ENCODE results near the gene KRTAP5-4. TPM values are rescaled to one million over a fixed set of nuclear protein-coding genes. Genes with fewer than 3 reads are reported as not detected.
"Not testable (repeated sequence)": the region's sequence is repeated elsewhere in the genome, so short reads cannot be mapped to it uniquely, and the experiment has no call there.

The KRTAP5-4 gene
- total RNA-seq, 4 donors from 2014 or later: not detected

DNA sequence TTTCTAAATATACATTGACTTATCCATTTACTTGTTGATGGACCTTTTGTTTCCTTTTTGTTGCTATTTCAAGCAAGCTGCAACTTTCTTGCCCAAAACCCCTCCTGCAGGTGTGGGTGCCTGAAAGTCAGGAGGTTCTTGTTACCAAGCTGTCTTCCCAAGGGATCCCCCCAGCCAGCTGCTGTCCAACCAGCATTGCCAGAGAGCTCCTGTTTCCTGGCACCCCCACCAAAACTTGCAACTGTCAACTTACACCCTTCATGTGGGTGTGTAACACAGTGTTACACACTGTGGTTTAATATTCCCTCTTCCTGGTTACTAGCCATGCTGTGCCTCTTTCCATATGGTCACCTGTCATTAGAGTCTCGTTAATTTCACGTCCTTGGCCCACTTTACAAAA is 35.2 kb downstream of the KRTAP5-4 start:
- H3K4me3 ChIP-seq: no peak overlapping the region
- WGBS, 2 donors: 59 to 61% methylated on average over 2 of the region's 2 CpGs
- no peak for DNase-seq
- H3K27ac ChIP-seq: no peak overlapping the region
- intact Hi-C loops (cut with DNase I): no loop called here
- H3K27me3 ChIP-seq: peaks cover 0 to 60% (median 0%) of the 10 kb centered on the region in 4 donors
- H3K4me1 ChIP-seq: peaks cover 0 to 4% (median 4%) of the 10 kb centered on the region in 3 donors
- TF ChIP-seq, protein P1, sequence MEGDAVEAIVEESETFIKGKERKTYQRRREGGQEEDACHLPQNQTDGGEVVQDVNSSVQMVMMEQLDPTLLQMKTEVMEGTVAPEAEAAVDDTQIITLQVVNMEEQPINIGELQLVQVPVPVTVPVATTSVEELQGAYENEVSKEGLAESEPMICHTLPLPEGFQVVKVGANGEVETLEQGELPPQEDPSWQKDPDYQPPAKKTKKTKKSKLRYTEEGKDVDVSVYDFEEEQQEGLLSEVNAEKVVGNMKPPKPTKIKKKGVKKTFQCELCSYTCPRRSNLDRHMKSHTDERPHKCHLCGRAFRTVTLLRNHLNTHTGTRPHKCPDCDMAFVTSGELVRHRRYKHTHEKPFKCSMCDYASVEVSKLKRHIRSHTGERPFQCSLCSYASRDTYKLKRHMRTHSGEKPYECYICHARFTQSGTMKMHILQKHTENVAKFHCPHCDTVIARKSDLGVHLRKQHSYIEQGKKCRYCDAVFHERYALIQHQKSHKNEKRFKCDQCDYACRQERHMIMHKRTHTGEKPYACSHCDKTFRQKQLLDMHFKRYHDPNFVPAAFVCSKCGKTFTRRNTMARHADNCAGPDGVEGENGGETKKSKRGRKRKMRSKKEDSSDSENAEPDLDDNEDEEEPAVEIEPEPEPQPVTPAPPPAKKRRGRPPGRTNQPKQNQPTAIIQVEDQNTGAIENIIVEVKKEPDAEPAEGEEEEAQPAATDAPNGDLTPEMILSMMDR (IDR thresholded peaks at IDR 0.05): no peak
- TF ChIP-seq POLR2A (IDR thresholded peaks at IDR 0.05): no peak
- H3K9me3 ChIP-seq: no peaks in the 10 kb centered on the region
- no peaks in the 10 kb centered on the region for H3K36me3 ChIP-seq

DNA sequence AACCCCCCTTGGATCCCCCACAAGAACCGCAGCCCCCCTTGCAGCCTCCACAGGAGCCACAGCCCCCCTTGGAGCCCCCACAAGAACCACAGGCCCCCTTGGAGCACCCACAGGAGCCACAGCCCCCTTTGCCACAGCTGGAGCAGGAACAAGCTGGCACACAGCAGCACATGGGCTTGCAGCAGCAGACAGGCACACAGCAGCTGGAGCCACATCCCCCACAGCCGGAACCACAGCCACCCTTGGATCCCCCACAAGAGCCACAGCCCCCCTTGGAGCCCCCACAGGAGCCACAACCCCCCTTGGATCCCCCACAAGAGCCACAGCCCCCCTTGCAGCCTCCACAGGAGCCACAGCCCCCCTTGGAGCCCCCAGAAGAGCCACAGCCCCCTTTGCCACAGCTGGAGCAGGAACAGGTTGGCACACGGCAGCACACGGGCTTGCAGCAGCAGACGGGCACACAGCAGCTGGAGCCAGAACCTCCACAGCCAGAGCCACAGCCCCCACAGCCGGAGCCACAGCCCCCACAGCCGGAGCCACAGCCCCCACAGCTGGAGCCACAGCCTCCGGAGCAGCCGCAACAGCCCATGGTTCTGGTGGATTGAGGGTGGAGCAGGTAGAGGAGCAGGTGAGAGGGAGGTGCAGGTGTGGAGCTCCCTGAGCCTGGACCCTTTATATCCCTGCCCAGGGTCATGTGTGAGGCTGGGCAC is 37.1 kb downstream of the KRTAP5-4 start, which contains the start of gene KRTAP5-1:
Gene KRTAP5-1 (minus strand): TSS at position 623 of the 710 bp plus-strand sequence. CDS start 34 bp downstream, at position 589.
- H3K4me1 ChIP-seq; H3K36me3 ChIP-seq; DNase-seq; H3K27ac ChIP-seq; H3K4me3 ChIP-seq; intact Hi-C loops (cut with DNase I); H3K9me3 ChIP-seq: not testable (repeated sequence)
- WGBS, 2 donors: 39 to 61% methylated on average over 3 to 6 of the region's 9 CpGs
- H3K27me3 ChIP-seq: peaks cover 0 to 50% (median 0%) of the 10 kb centered on the region in 4 donors

DNA sequence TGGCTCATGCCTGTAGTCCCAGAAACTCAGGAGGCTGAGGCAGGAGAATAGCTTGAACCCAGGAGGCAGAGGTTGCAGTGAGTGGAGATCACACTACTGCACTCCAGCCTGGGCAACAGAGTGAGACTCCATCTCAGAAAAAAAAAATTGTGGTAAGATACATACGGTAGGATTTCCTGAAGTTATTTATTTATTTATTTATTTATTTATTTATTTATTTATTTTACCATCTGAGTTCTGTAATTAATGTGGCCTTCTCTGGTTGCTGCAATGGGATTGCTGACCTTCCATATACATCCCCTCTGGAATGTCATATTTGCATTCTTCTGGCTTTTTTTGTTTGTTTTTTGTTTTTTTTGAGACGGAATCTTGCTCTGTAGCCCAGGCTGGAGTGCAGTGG is 39.0 kb downstream of the KRTAP5-4 start:
- intact Hi-C loops (cut with DNase I); DNase-seq; H3K4me3 ChIP-seq; H3K4me1 ChIP-seq; H3K27ac ChIP-seq; H3K9me3 ChIP-seq; H3K36me3 ChIP-seq: not testable (repeated sequence)
- peaks cover 0 to 43% (median 0%) of the 10 kb centered on the region in 4 donors for H3K27me3 ChIP-seq
- 65 to 72% methylated on average over 2 of the region's 2 CpGs for WGBS, 2 donors

DNA sequence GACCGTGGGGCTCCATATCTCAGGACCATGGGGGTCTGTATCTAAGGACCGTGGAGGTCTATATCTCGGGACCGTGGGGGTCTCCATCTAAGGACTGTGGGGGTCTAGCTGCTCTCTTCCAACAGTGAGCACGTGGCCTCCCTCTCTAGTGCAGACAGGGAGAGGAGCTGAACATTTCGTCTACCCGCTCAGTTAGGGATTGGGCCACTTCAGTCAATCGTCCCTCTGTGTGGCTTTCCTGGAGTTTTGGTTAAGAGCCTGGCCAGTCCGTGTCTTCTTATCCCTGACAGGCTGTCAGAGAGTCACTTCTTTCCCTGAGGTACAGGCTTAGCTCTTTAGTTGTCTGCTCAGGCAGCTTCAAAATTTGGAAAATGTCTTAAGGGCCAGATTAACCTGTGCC is 40.0 kb downstream of the KRTAP5-4 start:
- Histone ChIP-seq H3K27ac (no peak overlapping the region), H3K27me3 (peaks cover 0 to 46% (median 0%) of the 10 kb centered on the region in 4 donors), H3K36me3 (no peaks in the 10 kb centered on the region), H3K9me3 (peaks cover 0 to 11% (median 5%) of the 10 kb centered on the region in 3 donors), H3K4me1 (no peaks in the 10 kb centered on the region), H3K4me3 (no peak overlapping the region)
- no peak for DNase-seq
- TF ChIP-seq POLR2A (IDR thresholded peaks at IDR 0.05): no peak
- TF ChIP-seq, protein P1 (IDR thresholded peaks at IDR 0.05): no peak
- 82 to 85% methylated on average over 8 of the region's 9 CpGs for WGBS, 2 donors
- intact Hi-C loops (cut with DNase I): no loop called here

DNA sequence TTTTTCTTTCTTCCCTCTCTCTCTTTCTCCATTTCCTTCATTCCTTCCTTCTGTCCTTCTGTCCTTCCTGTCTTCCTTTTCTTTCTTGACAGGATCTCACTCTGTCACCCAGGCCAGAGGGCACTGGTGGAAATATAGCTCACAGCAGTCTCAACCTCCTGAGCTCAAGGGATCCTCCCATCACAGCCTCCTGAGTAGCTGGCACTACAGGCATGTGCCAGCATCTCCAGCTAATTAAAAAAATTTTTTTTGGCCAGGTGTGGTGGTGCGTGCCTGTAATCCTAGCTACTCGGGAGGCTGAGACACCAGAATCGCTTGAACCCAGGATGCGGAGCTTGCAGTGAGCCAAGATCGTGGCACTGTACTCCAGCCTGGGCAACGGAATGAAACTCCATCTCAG is 45.1 kb downstream of the KRTAP5-4 start:
- peaks cover 16 to 29% (median 22%) of the 10 kb centered on the region in 3 donors for H3K4me1 ChIP-seq
- no peak overlapping the region for H3K27ac ChIP-seq
- H3K27me3 ChIP-seq: peaks cover 0 to 48% (median 7%) of the 10 kb centered on the region in 4 donors
- TF ChIP-seq, protein P1 (IDR thresholded peaks at IDR 0.05): no peak
- no peak for TF ChIP-seq POLR2A (IDR thresholded peaks at IDR 0.05)
- intact Hi-C loops (cut with DNase I): loop anchor here (10.0 kb wide), 1 partner anchor 372 kb away; no protein-coding TSS in a partner anchor
- WGBS, 2 donors: 57 to 86% methylated on average over 5 of the region's 6 CpGs
- DNase-seq: no peak
- peaks cover 0 to 11% (median 5%) of the 10 kb centered on the region in 3 donors for H3K9me3 ChIP-seq
- H3K4me3 ChIP-seq: no peak overlapping the region
- no peaks in the 10 kb centered on the region for H3K36me3 ChIP-seq

DNA sequence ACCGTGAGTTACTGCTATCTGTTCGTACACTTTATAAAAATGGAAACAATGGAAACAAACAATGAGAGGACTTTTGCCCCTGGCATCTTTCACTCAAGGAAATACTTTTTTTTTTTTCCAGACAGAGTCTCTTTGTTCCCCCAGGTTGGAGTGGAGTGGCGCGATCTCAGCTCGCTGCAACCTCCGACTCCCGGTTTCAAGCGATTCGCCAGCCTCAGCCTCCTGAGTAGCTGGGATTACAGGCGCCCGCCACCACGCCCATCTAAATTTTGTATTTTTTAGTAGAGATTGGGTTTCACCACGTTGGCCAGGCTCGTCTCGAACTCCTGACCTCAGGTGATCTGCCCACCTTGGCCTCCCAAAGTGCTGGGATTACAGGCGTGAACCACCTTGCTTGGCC is 46.2 kb downstream of the KRTAP5-4 start:
- H3K4me3 ChIP-seq, H3K27ac ChIP-seq, H3K36me3 ChIP-seq, DNase-seq: not testable (repeated sequence)
- Histone ChIP-seq H3K4me1 (peaks cover 22 to 37% (median 22%) of the 10 kb centered on the region in 3 donors), H3K27me3 (peaks cover 0 to 55% (median 7%) of the 10 kb centered on the region in 4 donors), H3K9me3 (peaks cover 0 to 11% (median 5%) of the 10 kb centered on the region in 3 donors)
- 69 to 71% methylated on average over 11 to 16 of the region's 16 CpGs for WGBS, 2 donors
- intact Hi-C loops (cut with DNase I): loop anchor here (10.0 kb wide), 1 partner anchor 371 kb away; no protein-coding TSS in a partner anchor

All from esophagus squamous epithelium (tissue), 5 donors.